Measurements from ENCODE around the gene D2HGDH. TPM values are rescaled to one million over a fixed set of nuclear protein-coding genes. Genes with fewer than 3 reads are reported as not detected.

D2HGDH gene
- total and polyA plus RNA-seq, 2 of the 13 experiments (the other 11 are each of a cell fraction or from before 2014, with no cell fraction given), result 19.2 to 20.3 TPM

- peak; percentile 76 for TF ChIP-seq ZNF407 (CRISPR knock-in tag; IDR thresholded peaks at IDR 0.05; ENCODE audit: not compliant biosample characterization)
- peak; percentile 12; the same call in 1 of the 2 replicates for TF ChIP-seq SNAPC2 (CRISPR knock-in tag; IDR thresholded peaks at IDR 0.05)
- TF ChIP-seq ZNF343 (CRISPR knock-in tag; IDR thresholded peaks at IDR 0.05), result 0 out of 2 replicates have a peak, but pooled peaks have one; percentile 35
- TF ChIP-seq ZNF552 (CRISPR knock-in tag; IDR thresholded peaks at IDR 0.05; ENCODE audit: borderline replicate concordance), result 0 out of 2 replicates have a peak, but pooled peaks have one; percentile 4
- peak; percentile 82 for TF ChIP-seq ZNF598 (CRISPR knock-in tag; IDR thresholded peaks at IDR 0.05; ENCODE audit: borderline replicate concordance)
- TF ChIP-seq HDAC1 (CRISPR knock-in tag; IDR thresholded peaks at IDR 0.05), result peak; percentile 3; the same call in 1 of the 2 replicates
- 0 out of 2 replicates have a peak, but pooled peaks have one; percentile 88 for TF ChIP-seq ZNF44 (CRISPR knock-in tag; IDR thresholded peaks at IDR 0.05)
- peak; percentile 10; the same call in 1 of the 2 replicates for TF ChIP-seq ZNF609 (CRISPR knock-in tag; IDR thresholded peaks at IDR 0.05; ENCODE audit: borderline replicate concordance)
Measured at GRCh38 chr2:241703032-241703604, 31.3 kb upstream of the D2HGDH start (continued).

Data from HepG2 (cell line).